Central memory CD4-positive, alpha-beta T cell (primary cell): Measurements from ENCODE around the gene DNLZ.

Experiments
- DNase-seq: peaks from one replicate; pipeline ENCODE4 v3.0.0; 2022

DNLZ gene

GRCh38 chr9:136313111-136314055, 50.2 kb downstream of the DNLZ start:
- DNase-seq: no peak

GRCh38 chr9:136312436-136312835, 51.1 kb downstream of the DNLZ start:
- DNase-seq: peak; percentile 24

DNA sequence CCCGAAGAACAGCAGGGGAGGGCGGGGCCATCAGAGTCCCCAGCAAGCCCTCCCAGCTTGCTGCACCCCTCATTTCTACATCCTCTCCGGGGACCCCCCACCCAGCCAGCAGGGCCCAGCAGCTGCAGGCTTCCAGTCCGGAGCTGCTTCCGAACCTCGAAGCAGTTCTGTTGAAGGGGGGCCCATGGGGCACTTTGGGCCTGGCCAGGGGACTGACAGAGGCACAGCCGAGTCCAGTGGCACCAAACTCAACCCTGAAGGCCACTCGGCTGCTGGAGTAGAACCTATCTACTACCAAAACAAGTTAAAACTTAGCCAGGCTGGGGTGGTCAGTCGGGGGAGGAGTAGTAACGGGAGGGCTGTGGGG, 51.6 kb downstream of the DNLZ start:
- DNase-seq: no peak

DNA sequence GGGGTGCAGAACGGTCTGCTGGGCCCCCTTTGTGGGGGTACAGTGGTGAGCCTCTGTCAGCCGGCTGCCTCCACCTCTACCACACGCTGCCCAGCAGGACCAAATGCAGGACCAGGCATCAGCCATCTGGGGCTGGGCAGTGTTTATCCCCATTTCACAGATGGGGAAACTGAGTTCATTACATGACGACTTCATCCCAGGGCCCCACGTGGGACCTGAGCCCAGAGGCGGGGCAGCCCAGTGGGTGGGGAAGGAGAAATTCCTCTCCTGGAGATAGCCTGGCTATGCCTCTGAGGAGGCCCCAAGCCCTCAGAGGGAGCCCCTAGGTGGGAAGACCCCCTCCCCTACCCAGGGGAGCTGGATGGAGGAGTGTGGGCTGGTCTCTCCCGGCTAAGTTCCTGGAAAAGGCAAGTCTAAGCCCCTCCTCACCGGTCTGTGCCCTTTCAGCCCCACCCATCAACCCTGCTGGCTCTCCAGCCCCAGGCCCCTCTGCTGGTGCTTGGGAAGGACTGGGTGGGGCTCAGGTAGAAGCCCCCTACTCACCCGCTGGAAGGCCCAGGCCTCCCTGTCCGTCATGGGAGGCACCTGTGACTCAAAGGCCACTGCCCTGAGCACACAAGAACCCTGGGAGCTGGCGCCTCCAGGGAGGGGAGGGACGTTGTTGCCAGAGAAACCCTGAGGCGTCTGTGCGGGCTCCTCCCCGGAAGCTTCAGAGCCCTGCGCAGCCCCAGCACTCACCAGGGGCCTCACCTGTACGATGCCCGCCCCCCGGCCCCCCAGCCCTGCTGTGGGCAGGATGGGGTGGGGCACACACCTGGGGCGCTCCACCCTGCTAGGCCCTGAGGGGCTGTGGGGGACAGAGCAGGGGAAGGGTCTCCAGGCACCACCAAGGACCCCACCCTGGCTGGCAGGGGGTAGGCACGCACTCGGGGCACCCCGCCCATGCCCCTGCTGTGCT, 52.2 kb downstream of the DNLZ start:
- no peak for DNase-seq

GRCh38 chr9:136310273-136311030, 53.1 kb downstream of the DNLZ start:
- DNase-seq: no peak

DNA sequence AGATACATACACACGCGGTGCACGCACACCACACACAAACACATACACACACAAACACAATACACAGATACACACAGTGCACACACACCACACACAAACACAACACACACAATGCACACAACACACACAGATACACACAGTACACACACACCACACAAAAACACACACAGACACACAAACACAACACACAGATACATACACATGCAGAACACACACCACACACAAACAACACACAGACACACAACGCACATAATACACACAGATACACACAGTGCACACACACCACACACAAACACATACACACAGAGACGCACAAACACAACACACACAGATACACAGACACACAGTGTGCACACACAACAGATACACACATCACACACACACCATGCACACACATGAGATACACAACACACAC, 53.7 kb downstream of the DNLZ start:
- DNase-seq: no peak
